Nephron (organoid): Measurements from ENCODE around the gene CIT.

Experiments used
- H3K27ac Mint-ChIP-seq, 3 experiments: 2 replicates each; pipeline ENCODE4 v1.8.0; 2020; ENCODE audit warnings: mixed read lengths in 3 of 3, mild to moderate bottlenecking in 2 of 3, moderate library complexity in 1 of 3
- H3K27me3 Mint-ChIP-seq: 2 replicates; pipeline ENCODE4 v1.8.0; 2021; ENCODE audit warnings: low read depth, mild to moderate bottlenecking, moderate library complexity, mixed read lengths
- H3K36me3 Mint-ChIP-seq: 2 replicates; pipeline ENCODE4 v1.8.0; 2020; ENCODE audit warnings: low read depth, mixed read lengths
- H3K4me1 Mint-ChIP-seq: 2 replicates; pipeline ENCODE4 v1.8.0; 2020; ENCODE audit warnings: mixed read lengths
- H3K4me3 Mint-ChIP-seq, 3 experiments: 2 replicates each; pipeline ENCODE4 v1.8.0; 2020; ENCODE audit warnings: mild to moderate bottlenecking in 3 of 3, mixed read lengths in 3 of 3, moderate library complexity in 2 of 3
- H3K9me3 Mint-ChIP-seq: 2 replicates; pipeline ENCODE4 v1.8.0; 2020; ENCODE audit warnings: mixed read lengths
- TF ChIP-seq, protein P1 (sequence below), 3 experiments: fragments of 200-600 bp; sonication (generic); IDR thresholded peaks; one replicate each; pipeline ENCODE4 v1.5.0; 2021; ENCODE audit warnings: antibody characterized with exemption in 3 of 3; ENCODE audit not compliant: unreplicated experiment in 3 of 3

Gene CIT

DNA sequence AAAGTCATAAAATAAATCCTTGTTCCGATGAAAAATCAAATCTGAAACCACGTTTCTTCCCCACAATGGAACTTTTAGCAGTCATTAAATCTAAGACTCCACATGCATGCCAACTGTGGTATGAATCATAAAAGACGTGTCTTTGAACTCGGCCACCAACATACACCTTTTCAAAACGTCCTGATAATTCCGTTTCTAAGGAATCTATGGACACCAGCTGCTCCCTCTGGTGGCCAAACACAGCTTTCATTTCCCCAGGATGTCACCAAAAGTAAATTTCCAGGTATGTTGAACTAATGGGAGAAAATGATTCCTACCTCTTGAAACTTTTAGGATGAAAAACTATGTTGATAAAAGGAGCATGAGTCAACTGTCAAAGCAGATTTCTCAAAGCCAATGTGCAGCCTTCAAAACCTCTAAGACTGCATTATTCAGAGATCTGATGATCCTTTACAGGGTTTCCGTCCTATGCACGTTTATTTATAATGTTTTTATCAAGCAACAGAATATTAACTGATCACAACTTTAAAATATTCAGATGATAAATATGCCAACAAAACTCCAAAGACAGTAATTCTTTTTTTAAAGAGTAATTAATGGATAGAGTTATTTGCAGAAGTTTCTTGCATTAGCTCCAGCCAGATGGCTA is 96.2 kb downstream of the CIT start:
- Mint-ChIP-seq H3K4me3 (peak overlapping the region in 2 of 3 experiments; percentile 38 to 74), H3K27me3 (no peaks in the 10 kb centered on the region), H3K4me1 (peaks cover 4% of the 10 kb centered on the region), H3K27ac (peak overlapping the region; percentile 33 to 91 (median 34)), H3K36me3 (peaks cover 38% of the 10 kb centered on the region), H3K9me3 (no peaks in the 10 kb centered on the region)
- TF ChIP-seq, protein P1, sequence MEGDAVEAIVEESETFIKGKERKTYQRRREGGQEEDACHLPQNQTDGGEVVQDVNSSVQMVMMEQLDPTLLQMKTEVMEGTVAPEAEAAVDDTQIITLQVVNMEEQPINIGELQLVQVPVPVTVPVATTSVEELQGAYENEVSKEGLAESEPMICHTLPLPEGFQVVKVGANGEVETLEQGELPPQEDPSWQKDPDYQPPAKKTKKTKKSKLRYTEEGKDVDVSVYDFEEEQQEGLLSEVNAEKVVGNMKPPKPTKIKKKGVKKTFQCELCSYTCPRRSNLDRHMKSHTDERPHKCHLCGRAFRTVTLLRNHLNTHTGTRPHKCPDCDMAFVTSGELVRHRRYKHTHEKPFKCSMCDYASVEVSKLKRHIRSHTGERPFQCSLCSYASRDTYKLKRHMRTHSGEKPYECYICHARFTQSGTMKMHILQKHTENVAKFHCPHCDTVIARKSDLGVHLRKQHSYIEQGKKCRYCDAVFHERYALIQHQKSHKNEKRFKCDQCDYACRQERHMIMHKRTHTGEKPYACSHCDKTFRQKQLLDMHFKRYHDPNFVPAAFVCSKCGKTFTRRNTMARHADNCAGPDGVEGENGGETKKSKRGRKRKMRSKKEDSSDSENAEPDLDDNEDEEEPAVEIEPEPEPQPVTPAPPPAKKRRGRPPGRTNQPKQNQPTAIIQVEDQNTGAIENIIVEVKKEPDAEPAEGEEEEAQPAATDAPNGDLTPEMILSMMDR (IDR thresholded peaks at IDR 0.05; ENCODE audit: unreplicated experiment in 3 of 3): peak; percentile 70 to 85 (median 84)

DNA sequence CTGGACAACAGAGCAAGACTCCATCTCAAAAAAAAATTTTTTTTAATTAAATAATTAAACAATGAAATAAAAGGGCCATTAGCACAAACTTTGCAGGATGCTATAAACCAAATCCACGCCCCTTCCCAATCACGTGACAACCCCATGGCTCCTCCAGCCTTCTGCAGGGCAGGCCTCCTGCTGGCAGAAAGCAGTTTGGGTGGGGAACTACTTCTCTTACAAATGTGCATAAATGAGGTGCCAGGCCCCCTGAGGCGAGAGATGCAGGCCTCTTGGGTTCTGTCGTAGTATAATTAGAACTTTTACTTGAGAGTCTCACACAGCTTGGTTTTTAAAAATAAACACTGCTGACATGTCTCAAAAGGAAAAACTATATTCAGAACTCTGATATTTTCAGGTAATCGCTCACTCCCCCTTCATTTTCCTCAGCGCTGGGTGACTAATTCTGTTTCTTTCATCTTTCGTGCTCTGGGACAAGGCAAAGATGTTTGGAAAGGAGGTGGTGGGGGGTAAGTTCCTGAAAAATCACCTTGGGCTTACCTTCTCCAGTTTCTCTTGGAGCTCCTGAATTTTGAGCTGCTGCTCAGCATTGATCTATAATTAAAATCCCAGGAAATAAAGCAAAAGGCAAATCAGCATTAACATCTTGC is 101.7 kb downstream of the CIT start:
- Mint-ChIP-seq H3K4me1 (no peaks in the 10 kb centered on the region), H3K27ac (no peak overlapping the region), H3K27me3 (no peaks in the 10 kb centered on the region), H3K36me3 (peaks cover 48% of the 10 kb centered on the region), H3K9me3 (no peaks in the 10 kb centered on the region), H3K4me3 (no peak overlapping the region)
- TF ChIP-seq, protein P1 (IDR thresholded peaks at IDR 0.05; ENCODE audit: unreplicated experiment in 3 of 3): no peak

DNA sequence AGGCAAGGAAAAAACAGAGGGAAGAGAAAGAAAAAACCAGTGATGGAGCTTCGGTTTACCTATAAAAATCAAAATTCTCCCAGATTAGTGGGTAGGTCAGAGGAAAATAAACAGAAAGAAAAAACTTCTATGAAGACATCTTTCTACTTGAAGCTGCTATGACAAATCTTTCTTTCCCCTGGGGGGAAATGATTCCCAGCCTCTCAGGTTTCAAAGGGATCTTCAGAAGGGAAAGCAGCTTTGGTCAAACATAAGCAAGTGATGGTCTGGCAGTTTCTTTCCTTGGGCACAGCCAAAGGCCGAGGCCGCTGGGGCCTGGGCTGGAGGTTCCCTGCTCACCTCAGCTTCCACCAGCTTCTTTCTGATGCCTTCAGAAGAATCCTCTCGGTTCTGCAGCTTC is 104.7 kb downstream of the CIT start:
- Mint-ChIP-seq H3K4me1 (no peaks in the 10 kb centered on the region), H3K4me3 (no peak overlapping the region), H3K27ac (no peak overlapping the region), H3K36me3 (peaks cover 54% of the 10 kb centered on the region), H3K27me3 (no peaks in the 10 kb centered on the region), H3K9me3 (no peaks in the 10 kb centered on the region)
- TF ChIP-seq, protein P1 (IDR thresholded peaks at IDR 0.05; ENCODE audit: unreplicated experiment in 3 of 3): no peak

DNA sequence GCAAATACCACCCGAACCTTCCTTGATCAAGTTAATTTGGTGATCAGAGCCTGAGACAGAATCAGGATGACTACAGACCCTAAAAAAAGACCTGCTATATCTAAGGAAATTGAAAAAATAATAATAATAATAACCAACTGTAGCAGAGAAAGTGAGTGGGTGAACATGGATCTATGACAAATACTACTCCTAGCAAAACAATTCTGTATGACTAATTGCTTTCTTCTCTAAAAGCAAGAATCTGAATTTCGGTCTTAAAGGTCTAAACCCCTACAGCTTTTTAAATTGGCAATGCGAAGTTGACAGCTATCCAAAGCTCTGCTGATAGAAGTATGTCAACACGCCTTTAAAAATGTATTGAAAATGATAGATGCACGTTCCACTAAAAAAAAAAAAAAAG is 107.0 kb downstream of the CIT start:
- Mint-ChIP-seq H3K36me3 (peaks cover 56% of the 10 kb centered on the region), H3K27me3 (no peaks in the 10 kb centered on the region), H3K27ac (no peak overlapping the region), H3K9me3 (no peaks in the 10 kb centered on the region), H3K4me1 (no peaks in the 10 kb centered on the region), H3K4me3 (no peak overlapping the region)
- TF ChIP-seq, protein P1 (IDR thresholded peaks at IDR 0.05; ENCODE audit: unreplicated experiment in 3 of 3): no peak

DNA sequence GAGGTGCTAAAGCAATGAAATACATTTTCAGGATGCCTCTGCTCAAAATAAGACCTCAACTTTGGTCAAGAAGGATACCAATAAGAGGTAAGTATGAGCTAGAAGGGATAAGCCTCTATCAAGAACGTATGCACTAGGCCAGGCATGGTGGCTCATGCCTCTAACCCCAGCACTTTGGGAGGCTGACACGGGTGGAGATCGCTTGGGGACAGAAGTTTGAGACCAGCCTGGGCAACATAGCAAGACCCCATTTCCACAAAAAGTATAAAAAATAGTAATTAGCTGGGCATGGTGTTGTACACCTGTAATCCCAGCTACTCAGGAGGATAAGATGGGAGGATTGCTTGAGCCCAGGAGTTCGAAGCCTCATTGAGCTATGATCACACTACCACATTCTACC is 114.5 kb downstream of the CIT start:
- Mint-ChIP-seq H3K36me3 (peaks cover 81% of the 10 kb centered on the region), H3K9me3 (peaks cover 3% of the 10 kb centered on the region), H3K4me1 (no peaks in the 10 kb centered on the region), H3K4me3 (no peak overlapping the region), H3K27ac (no peak overlapping the region), H3K27me3 (no peaks in the 10 kb centered on the region)
- TF ChIP-seq, protein P1 (IDR thresholded peaks at IDR 0.05; ENCODE audit: unreplicated experiment in 3 of 3): no peak

DNA sequence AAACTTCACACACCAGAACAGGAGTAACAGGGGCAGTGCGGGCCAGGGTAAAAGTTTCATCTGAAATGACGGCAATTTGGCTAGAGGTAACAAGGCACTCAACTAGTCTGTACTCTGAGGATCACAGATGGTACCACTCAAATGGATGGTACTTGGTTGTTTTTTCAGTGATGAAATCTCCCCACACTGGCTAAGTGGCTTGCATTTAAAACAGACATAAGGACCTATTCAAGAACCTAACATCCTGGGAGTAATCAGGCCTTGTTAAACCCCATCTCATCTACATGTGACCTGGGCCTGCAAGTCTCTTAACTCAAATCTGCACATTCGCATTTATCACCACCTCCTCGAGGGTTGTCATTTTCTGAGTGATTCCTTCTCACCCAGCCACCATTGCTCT is 118.4 kb downstream of the CIT start:
- Mint-ChIP-seq H3K36me3 (peaks cover 73% of the 10 kb centered on the region), H3K4me3 (no peak overlapping the region), H3K27me3 (no peaks in the 10 kb centered on the region), H3K4me1 (no peaks in the 10 kb centered on the region), H3K9me3 (no peaks in the 10 kb centered on the region), H3K27ac (no peak overlapping the region)
- TF ChIP-seq, protein P1 (IDR thresholded peaks at IDR 0.05; ENCODE audit: unreplicated experiment in 3 of 3): no peak
